Endothelial cell (in vitro differentiated cells): ENCODE measurements around the gene DNAJC5. TPM values are rescaled to one million over a fixed set of nuclear protein-coding genes. Genes with fewer than 3 reads are reported as not detected.
A peak's percentile ranks its signal among the peaks of the same experiment; 100 is the strongest.

Experiments
- DNase-seq: peaks from one replicate; pipeline ENCODE4 v3.0.0; 2021; ENCODE audit warnings: low spot score
- H3K27ac Mint-ChIP-seq: one replicate; pipeline ENCODE4 v1.8.0; 2021; ENCODE audit warnings: mixed read lengths, inconsistent platforms; ENCODE audit not compliant: unreplicated experiment
- H3K27me3 Mint-ChIP-seq: one replicate; pipeline ENCODE4 v1.8.0; 2021; ENCODE audit warnings: mild to moderate bottlenecking, moderate library complexity, mixed read lengths, inconsistent platforms; ENCODE audit not compliant: unreplicated experiment
- H3K36me3 Mint-ChIP-seq: one replicate; pipeline ENCODE4 v1.8.0; 2021; ENCODE audit warnings: mild to moderate bottlenecking, low read depth, mixed read lengths, inconsistent platforms; ENCODE audit not compliant: unreplicated experiment
- H3K4me1 Mint-ChIP-seq: one replicate; pipeline ENCODE4 v1.8.0; 2021; ENCODE audit warnings: mild to moderate bottlenecking, mixed read lengths, inconsistent platforms; ENCODE audit not compliant: unreplicated experiment
- H3K4me3 Mint-ChIP-seq: one replicate; pipeline ENCODE4 v1.8.0; 2021; ENCODE audit warnings: mild to moderate bottlenecking, mixed read lengths, inconsistent platforms; ENCODE audit not compliant: unreplicated experiment
- H3K9me3 Mint-ChIP-seq: one replicate; pipeline ENCODE4 v1.8.0; 2021; ENCODE audit warnings: mixed read lengths, inconsistent platforms; ENCODE audit not compliant: unreplicated experiment
- total RNA-seq: library from RNA; stranded (reverse); fragmentation: NEBNext Ultra II Directional; extraction: Animal tissue kit (Norgen Biotek cat#: 25700); gene quantifications from one replicate; pipeline ENCODE4 v1.2.1, GENCODE V29; 2021; ENCODE audit not compliant: unreplicated experiment
- TF ChIP-seq, protein P1 (sequence below): fragments of 200-600 bp; sonication (generic); IDR thresholded peaks from one replicate; pipeline ENCODE4 v1.5.0; 2021; ENCODE audit warnings: antibody characterized with exemption; ENCODE audit not compliant: unreplicated experiment

Gene DNAJC5
- total RNA-seq, 1 donor from 2014 or later, result 54.4 TPM

- Mint-ChIP-seq H3K4me1 (peaks cover 18% of the 10 kb centered on the region), H3K36me3 (peaks cover 15% of the 10 kb centered on the region), H3K9me3 (no peaks in the 10 kb centered on the region), H3K4me3 (no peak overlapping the region), H3K27ac (no peak overlapping the region), H3K27me3 (peaks cover 23% of the 10 kb centered on the region)
- TF ChIP-seq, protein P1, sequence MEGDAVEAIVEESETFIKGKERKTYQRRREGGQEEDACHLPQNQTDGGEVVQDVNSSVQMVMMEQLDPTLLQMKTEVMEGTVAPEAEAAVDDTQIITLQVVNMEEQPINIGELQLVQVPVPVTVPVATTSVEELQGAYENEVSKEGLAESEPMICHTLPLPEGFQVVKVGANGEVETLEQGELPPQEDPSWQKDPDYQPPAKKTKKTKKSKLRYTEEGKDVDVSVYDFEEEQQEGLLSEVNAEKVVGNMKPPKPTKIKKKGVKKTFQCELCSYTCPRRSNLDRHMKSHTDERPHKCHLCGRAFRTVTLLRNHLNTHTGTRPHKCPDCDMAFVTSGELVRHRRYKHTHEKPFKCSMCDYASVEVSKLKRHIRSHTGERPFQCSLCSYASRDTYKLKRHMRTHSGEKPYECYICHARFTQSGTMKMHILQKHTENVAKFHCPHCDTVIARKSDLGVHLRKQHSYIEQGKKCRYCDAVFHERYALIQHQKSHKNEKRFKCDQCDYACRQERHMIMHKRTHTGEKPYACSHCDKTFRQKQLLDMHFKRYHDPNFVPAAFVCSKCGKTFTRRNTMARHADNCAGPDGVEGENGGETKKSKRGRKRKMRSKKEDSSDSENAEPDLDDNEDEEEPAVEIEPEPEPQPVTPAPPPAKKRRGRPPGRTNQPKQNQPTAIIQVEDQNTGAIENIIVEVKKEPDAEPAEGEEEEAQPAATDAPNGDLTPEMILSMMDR, result no peak
- no peak for DNase-seq
Measured at GRCh38 chr20:63945031-63945658, 50.2 kb downstream of the DNAJC5 start.

DNA sequence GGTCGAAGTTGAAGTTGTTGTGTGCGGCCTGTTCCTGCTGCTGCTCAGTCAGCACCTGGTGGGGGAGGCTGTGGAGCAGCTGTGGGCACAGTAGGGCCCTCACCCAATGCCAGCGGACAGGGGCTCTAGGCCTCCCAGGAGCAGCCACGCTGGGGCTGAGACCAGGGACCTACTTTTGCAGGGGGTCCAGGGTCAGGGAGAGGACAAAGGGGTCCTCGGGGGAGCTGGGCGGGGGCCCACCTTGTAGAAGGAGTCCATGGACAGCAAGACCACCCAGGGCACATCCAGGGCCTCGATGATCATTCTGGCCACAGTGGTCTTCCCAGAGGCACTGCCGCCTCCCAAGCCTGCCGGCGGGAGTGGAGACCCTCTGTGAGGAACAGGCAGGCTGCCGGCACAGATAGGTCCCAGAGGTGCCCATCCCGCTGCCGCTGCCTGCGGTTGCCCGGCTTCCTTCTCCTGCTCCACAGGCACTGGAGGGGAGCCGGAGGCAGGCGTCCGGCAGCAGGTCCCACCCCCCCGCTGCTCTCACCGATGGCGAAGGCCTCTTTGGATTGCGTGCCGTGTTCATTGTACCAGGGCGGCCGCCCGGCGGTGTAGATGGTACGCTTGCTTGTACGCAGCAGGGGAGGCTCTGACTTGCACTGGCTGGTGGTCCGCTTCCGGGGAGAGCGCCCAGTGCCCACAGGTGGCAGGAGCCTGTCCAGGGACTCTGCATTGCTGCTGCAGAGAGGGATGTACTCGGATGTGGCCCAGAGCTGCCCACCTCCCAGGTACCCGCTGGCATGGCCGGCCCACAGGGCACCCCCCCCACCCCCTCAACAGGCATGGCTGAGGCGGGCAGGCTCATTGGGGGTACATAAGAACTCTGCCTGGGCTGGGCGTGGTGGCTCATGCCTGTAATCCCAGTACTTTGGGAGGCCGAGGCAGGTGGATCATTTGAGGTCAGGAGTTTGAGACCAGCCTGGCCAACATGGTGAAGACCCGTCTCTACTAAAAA is 51.3 kb downstream of the DNAJC5 start:
- TF ChIP-seq, protein P1, result no peak
- Mint-ChIP-seq H3K27ac (no peak overlapping the region), H3K36me3 (peaks cover 15% of the 10 kb centered on the region), H3K4me1 (peaks cover 18% of the 10 kb centered on the region), H3K27me3 (peaks cover 21% of the 10 kb centered on the region), H3K9me3 (no peaks in the 10 kb centered on the region), H3K4me3 (no peak overlapping the region)
- no peak for DNase-seq

DNA sequence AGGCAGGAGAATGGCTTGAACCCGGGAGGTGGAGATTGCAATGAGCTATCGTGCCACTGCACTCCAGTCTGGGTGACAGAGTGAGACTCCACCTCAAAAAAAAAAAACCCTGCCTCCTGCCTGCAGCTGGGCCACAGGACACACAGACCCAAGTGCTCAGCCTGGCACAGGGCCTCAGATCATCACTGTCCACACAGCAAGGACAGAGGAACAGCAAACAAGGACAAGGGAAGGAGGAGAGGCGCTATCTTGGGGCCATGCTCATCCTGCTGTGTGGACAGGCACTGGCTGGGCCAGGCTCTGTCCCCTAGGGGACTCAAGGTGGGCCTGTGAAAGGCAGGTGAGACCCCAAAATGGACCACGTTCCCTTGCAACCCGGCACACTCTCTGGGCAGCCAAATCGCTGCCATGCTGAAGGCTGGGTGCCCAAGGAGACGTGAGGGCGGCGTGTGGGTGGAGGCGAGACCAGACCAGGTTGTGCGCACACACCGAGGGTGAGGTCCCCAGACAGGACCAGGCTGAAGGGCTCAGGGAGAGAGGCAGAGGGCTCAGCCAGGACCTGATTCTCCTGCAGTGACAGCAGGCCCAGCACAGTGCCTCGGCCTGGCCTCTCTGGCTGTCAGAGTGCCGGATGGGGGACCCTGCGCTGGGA is 52.2 kb downstream of the DNAJC5 start:
- peak overlapping the region; percentile 48 for H3K27ac Mint-ChIP-seq
- H3K36me3 Mint-ChIP-seq, result peaks cover 15% of the 10 kb centered on the region
- peaks cover 18% of the 10 kb centered on the region for H3K4me1 Mint-ChIP-seq
- H3K27me3 Mint-ChIP-seq, result peaks cover 21% of the 10 kb centered on the region
- H3K9me3 Mint-ChIP-seq, result no peaks in the 10 kb centered on the region
- peak overlapping the region; percentile 18 for H3K4me3 Mint-ChIP-seq
- TF ChIP-seq, protein P1, result no peak
- no peak for DNase-seq

- no peak overlapping the region for H3K27ac Mint-ChIP-seq
- no peaks in the 10 kb centered on the region for H3K9me3 Mint-ChIP-seq
- TF ChIP-seq, protein P1, result no peak
- H3K4me1 Mint-ChIP-seq, result peaks cover 18% of the 10 kb centered on the region
- H3K4me3 Mint-ChIP-seq, result no peak overlapping the region
- no peak for DNase-seq
- peaks cover 22% of the 10 kb centered on the region for H3K27me3 Mint-ChIP-seq
- H3K36me3 Mint-ChIP-seq, result peaks cover 15% of the 10 kb centered on the region
Measured at GRCh38 chr20:63947638-63948456, 52.9 kb downstream of the DNAJC5 start.
